Astrocyte (in vitro differentiated cells and primary cell): ENCODE measurements around the gene KIRREL3.

Experiments used
- EZH2 ChIP-seq: IDR thresholded peaks from 2 replicates; pipeline ENCODE4 v1.6.1; 2012; ENCODE audit warnings: mild to moderate bottlenecking, low read length, inconsistent platforms; ENCODE audit not compliant: insufficient read depth
- TF ChIP-seq, protein P1 (sequence below): IDR thresholded peaks from 2 replicates; pipeline ENCODE4 v1.5.1; 2011; ENCODE audit warnings: low read depth, mild to moderate bottlenecking, inconsistent platforms, low read length, moderate library complexity; ENCODE audit not compliant: insufficient read depth

DNA sequence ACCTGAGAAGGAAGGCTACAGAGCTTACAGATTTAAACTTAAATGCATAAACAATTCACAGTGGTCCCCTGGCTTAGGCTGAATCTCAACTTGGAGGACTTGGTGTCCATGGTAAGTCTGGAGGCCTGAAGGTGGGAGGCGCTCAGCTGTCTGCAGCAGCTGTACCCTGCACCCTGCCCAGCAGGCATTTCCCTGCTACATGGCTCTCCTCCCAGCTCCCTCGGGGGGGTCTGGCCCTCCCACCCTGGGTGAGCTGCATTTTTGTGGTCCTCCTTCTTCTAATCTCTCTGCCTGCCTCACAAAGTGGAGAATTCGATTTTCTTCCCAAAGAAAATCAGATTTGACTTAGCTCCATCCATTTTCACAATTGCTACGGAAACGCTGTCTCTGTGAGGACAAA is 273.2 kb downstream of the KIRREL3 start:
- TF ChIP-seq, protein P1, sequence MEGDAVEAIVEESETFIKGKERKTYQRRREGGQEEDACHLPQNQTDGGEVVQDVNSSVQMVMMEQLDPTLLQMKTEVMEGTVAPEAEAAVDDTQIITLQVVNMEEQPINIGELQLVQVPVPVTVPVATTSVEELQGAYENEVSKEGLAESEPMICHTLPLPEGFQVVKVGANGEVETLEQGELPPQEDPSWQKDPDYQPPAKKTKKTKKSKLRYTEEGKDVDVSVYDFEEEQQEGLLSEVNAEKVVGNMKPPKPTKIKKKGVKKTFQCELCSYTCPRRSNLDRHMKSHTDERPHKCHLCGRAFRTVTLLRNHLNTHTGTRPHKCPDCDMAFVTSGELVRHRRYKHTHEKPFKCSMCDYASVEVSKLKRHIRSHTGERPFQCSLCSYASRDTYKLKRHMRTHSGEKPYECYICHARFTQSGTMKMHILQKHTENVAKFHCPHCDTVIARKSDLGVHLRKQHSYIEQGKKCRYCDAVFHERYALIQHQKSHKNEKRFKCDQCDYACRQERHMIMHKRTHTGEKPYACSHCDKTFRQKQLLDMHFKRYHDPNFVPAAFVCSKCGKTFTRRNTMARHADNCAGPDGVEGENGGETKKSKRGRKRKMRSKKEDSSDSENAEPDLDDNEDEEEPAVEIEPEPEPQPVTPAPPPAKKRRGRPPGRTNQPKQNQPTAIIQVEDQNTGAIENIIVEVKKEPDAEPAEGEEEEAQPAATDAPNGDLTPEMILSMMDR, result no peak
- no peak for TF ChIP-seq EZH2
